ENCODE results near the gene TEX51. TPM values are rescaled to one million over a fixed set of nuclear protein-coding genes. Genes with fewer than 3 reads are reported as not detected.

Gene TEX51
- polyA plus RNA-seq, 1 donor from 2014 or later: not detected

DNA sequence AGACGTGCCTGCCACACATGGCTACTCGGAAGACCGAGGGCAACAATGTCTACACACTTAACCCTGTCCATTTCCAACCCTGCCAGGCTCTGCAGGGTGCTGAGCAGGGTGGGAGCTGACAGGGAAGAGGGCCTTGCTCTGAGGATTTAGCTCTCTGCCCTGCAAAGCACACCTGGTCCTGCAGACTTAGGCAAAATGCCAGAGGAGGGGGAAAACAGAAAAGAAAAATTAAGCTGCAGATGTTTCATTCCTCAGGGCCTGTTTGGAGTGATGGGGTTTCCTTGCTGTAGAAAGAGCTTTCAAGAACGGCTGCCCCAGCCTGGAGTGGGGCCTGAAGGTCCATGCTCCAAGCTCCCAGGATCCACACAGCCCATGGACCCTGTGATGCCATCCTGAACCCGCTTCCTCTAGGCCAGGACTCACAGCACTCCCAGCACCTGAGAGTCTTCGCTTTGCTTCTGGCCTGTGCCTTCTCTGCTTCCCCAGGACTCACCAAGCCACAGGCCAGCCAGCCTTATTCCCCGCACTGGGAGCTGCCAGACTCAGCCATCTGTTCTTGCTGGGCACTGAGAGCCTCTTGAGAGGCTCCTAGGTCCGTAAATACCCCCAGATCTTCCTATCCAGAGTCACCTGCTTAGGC, 9.1 kb upstream of the TEX51 start:
- TF ChIP-seq MXI1 (conservative IDR thresholded peaks at IDR 0.05; ENCODE audit: poor library complexity, severe bottlenecking) (no peak), EZH2 (IDR thresholded peaks at IDR 0.05; ENCODE audit: borderline replicate concordance, insufficient read depth, low read length, poor library complexity, severe bottlenecking) (no peak), RAD21 (conservative IDR thresholded peaks at IDR 0.05) (no peak), SMC3 (conservative IDR thresholded peaks at IDR 0.05; ENCODE audit: poor library complexity) (no peak), POLR2AphosphoS5 (IDR thresholded peaks at IDR 0.05) (no peak), TAF1 (IDR thresholded peaks at IDR 0.05; ENCODE audit: low read depth) (no peak), EP300 (conservative IDR thresholded peaks at IDR 0.05; ENCODE audit: poor library complexity, severe bottlenecking) (no peak)
- TF ChIP-seq, protein P1, sequence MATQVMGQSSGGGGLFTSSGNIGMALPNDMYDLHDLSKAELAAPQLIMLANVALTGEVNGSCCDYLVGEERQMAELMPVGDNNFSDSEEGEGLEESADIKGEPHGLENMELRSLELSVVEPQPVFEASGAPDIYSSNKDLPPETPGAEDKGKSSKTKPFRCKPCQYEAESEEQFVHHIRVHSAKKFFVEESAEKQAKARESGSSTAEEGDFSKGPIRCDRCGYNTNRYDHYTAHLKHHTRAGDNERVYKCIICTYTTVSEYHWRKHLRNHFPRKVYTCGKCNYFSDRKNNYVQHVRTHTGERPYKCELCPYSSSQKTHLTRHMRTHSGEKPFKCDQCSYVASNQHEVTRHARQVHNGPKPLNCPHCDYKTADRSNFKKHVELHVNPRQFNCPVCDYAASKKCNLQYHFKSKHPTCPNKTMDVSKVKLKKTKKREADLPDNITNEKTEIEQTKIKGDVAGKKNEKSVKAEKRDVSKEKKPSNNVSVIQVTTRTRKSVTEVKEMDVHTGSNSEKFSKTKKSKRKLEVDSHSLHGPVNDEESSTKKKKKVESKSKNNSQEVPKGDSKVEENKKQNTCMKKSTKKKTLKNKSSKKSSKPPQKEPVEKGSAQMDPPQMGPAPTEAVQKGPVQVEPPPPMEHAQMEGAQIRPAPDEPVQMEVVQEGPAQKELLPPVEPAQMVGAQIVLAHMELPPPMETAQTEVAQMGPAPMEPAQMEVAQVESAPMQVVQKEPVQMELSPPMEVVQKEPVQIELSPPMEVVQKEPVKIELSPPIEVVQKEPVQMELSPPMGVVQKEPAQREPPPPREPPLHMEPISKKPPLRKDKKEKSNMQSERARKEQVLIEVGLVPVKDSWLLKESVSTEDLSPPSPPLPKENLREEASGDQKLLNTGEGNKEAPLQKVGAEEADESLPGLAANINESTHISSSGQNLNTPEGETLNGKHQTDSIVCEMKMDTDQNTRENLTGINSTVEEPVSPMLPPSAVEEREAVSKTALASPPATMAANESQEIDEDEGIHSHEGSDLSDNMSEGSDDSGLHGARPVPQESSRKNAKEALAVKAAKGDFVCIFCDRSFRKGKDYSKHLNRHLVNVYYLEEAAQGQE (IDR thresholded peaks at IDR 0.05; ENCODE audit: borderline replicate concordance): no peak
- TF ChIP-seq, protein P2, sequence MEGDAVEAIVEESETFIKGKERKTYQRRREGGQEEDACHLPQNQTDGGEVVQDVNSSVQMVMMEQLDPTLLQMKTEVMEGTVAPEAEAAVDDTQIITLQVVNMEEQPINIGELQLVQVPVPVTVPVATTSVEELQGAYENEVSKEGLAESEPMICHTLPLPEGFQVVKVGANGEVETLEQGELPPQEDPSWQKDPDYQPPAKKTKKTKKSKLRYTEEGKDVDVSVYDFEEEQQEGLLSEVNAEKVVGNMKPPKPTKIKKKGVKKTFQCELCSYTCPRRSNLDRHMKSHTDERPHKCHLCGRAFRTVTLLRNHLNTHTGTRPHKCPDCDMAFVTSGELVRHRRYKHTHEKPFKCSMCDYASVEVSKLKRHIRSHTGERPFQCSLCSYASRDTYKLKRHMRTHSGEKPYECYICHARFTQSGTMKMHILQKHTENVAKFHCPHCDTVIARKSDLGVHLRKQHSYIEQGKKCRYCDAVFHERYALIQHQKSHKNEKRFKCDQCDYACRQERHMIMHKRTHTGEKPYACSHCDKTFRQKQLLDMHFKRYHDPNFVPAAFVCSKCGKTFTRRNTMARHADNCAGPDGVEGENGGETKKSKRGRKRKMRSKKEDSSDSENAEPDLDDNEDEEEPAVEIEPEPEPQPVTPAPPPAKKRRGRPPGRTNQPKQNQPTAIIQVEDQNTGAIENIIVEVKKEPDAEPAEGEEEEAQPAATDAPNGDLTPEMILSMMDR (IDR thresholded peaks at IDR 0.05; ENCODE audit: poor library complexity, severe bottlenecking): no peak
- Histone ChIP-seq H3K9me2 (ENCODE audit: insufficient read depth, low read length) (no peaks in the 10 kb centered on the region), H3K4me3 (ENCODE audit: low read length) (no peak overlapping the region), H4K20me1 (ENCODE audit: insufficient read depth) (no peaks in the 10 kb centered on the region), H2AFZ (ENCODE audit: low read depth, low read length) (no peak overlapping the region), H3K9ac (ENCODE audit: low read length) (no peak overlapping the region), H3K27me3 (ENCODE audit: insufficient read depth, low read depth, low read length) (no peaks in the 10 kb centered on the region), H3K79me2 (replicated peaks; ENCODE audit: insufficient read depth, low read length) (no peaks in the 10 kb centered on the region), H3K36me3 (ENCODE audit: insufficient read depth, low read length) (no peaks in the 10 kb centered on the region), H3K27ac (ENCODE audit: low read length) (no peak overlapping the region), H3F3A (ENCODE audit: insufficient read depth, low read length, poor library complexity, severe bottlenecking) (no peaks in the 10 kb centered on the region), H3K9me3 (ENCODE audit: low read length) (no peaks in the 10 kb centered on the region), H3K4me2 (ENCODE audit: low read length) (no peak overlapping the region)

DNA sequence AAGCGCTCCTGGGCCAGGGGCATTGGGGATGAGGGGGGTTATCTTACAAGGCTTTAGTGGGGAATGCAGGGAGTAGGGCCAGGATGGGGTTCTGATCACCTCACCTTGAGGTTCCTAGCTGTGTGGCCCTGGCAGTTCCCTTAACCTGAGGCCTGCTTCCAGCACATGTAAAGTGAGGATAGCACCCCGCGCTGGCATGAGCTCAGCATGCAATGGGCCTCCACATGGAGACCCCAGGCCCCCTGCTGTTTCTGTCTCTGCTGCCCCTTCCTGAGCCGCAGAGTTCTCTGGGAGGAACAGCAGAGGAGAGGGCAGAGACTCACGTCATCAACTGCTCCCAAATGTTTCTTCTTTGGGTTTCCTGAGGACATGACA, 8.6 kb upstream of the TEX51 start:
- Histone ChIP-seq H2AFZ (ENCODE audit: low read depth, low read length) (no peak overlapping the region), H3F3A (ENCODE audit: insufficient read depth, low read length, poor library complexity, severe bottlenecking) (no peaks in the 10 kb centered on the region), H3K4me2 (ENCODE audit: low read length) (no peak overlapping the region), H3K9me3 (ENCODE audit: low read length) (no peaks in the 10 kb centered on the region), H3K9ac (ENCODE audit: low read length) (no peak overlapping the region), H4K20me1 (ENCODE audit: insufficient read depth) (no peaks in the 10 kb centered on the region), H3K79me2 (replicated peaks; ENCODE audit: insufficient read depth, low read length) (no peaks in the 10 kb centered on the region), H3K27me3 (ENCODE audit: insufficient read depth, low read depth, low read length) (no peaks in the 10 kb centered on the region), H3K36me3 (ENCODE audit: insufficient read depth, low read length) (no peaks in the 10 kb centered on the region), H3K27ac (ENCODE audit: low read length) (no peak overlapping the region), H3K9me2 (ENCODE audit: insufficient read depth, low read length) (no peaks in the 10 kb centered on the region), H3K4me3 (ENCODE audit: low read length) (no peak overlapping the region)
- TF ChIP-seq EZH2 (IDR thresholded peaks at IDR 0.05; ENCODE audit: borderline replicate concordance, insufficient read depth, low read length, poor library complexity, severe bottlenecking) (no peak), MXI1 (conservative IDR thresholded peaks at IDR 0.05; ENCODE audit: poor library complexity, severe bottlenecking) (no peak), POLR2AphosphoS5 (IDR thresholded peaks at IDR 0.05) (no peak), SMC3 (conservative IDR thresholded peaks at IDR 0.05; ENCODE audit: poor library complexity) (no peak), EP300 (conservative IDR thresholded peaks at IDR 0.05; ENCODE audit: poor library complexity, severe bottlenecking) (no peak), RAD21 (conservative IDR thresholded peaks at IDR 0.05) (no peak)
- TF ChIP-seq, protein P2 (IDR thresholded peaks at IDR 0.05; ENCODE audit: poor library complexity, severe bottlenecking): no peak
